Thyroid gland (tissue), 4 donors: ENCODE results near the gene MAD1L1.

Source experiments
- POLR2A ChIP-seq, 2 donors: fragments of 450-650 bp; IDR thresholded peaks; one replicate each; pipeline ENCODE4 v1.6.1; 2017; ENCODE audit warnings: antibody characterized with exemption in 2 of 2, mild to moderate bottlenecking in 2 of 2, moderate library complexity in 1 of 2
- TF ChIP-seq, protein P1 (sequence below), 6 experiments: fragments of 200-600 bp in 3 of 6; fragments of 450-650 bp in 3 of 6; sonication (generic) in 3 of 6; IDR thresholded peaks; one replicate each; pipeline ENCODE4 v1.5.1; 2016 to 2019; ENCODE audit warnings: antibody characterized with exemption in 6 of 6, mild to moderate bottlenecking in 2 of 6, inconsistent platforms in 1 of 6, moderate library complexity in 1 of 6

DNA sequence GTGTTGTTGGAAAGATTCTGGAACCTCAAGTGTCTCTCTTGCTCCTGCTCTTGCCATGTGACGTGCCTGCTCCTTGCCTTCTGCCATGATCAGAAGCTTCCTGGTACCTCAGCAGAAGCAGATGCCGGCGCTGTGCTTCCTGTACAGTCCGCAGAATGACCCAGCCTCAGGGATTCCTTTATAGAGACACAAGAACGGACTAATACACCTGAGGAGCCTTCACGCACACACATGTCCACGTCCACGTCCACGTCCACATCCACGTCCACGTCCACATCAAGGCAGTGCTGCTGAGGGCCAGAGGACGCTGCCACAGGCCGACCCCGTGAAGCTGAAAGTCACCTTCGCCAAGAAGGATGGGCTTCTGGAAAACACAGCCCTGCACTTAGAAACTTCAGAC is 190.1 kb downstream of the MAD1L1 start:
- TF ChIP-seq, protein P1, sequence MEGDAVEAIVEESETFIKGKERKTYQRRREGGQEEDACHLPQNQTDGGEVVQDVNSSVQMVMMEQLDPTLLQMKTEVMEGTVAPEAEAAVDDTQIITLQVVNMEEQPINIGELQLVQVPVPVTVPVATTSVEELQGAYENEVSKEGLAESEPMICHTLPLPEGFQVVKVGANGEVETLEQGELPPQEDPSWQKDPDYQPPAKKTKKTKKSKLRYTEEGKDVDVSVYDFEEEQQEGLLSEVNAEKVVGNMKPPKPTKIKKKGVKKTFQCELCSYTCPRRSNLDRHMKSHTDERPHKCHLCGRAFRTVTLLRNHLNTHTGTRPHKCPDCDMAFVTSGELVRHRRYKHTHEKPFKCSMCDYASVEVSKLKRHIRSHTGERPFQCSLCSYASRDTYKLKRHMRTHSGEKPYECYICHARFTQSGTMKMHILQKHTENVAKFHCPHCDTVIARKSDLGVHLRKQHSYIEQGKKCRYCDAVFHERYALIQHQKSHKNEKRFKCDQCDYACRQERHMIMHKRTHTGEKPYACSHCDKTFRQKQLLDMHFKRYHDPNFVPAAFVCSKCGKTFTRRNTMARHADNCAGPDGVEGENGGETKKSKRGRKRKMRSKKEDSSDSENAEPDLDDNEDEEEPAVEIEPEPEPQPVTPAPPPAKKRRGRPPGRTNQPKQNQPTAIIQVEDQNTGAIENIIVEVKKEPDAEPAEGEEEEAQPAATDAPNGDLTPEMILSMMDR (IDR thresholded peaks at IDR 0.05), result no peak
- no peak for TF ChIP-seq POLR2A (IDR thresholded peaks at IDR 0.05)
